ENCODE results near the gene ACVR1B. TPM values are rescaled to one million over a fixed set of nuclear protein-coding genes. Genes with fewer than 3 reads are reported as not detected.

ACVR1B gene
- total and polyA plus RNA-seq, 4 donors: 4.0 to 21.9 (median 12.0) TPM

DNA sequence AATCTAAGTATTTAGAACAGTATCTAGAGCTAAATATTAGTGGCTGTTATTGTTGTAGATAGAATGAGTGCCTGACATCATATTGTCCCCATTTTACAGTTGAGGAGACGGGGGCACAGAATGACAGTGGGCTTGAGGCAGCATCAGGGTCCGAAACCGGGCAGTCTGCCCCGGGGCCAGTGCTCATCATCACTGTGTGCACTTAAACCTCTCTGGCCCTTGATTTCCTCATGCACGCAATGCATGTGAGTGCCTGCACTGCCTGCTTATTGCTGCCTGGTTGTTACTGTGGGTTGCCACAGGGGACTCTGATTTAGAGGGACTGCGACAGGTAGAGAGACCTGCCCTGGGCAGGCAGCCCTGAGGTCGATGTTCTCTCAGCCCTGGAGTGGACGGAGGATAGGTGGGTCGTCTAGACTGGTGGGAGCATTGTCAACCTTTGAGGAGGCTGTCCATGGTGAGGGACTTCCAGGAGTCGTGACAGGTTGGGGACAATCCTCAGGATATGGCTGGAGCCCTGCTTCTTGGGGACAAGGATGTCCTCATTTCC lies 34.4 kb upstream of the ACVR1B start:
- TF ChIP-seq HNF4A (conservative IDR thresholded peaks at IDR 0.05) (no peak), SP1 (IDR thresholded peaks at IDR 0.05) (no peak), HNF4G (IDR thresholded peaks at IDR 0.05) (no peak), EGR1 (IDR thresholded peaks at IDR 0.05; ENCODE audit: low read depth in 2 of 2) (no peak), JUND (IDR thresholded peaks at IDR 0.05) (no peak), RAD21 (IDR thresholded peaks at IDR 0.05) (no peak), TAF1 (conservative IDR thresholded peaks at IDR 0.05) (no peak), FOXA2 (IDR thresholded peaks at IDR 0.05) (no peak), NR2F2 (IDR thresholded peaks at IDR 0.05) (no peak)
- TF ChIP-seq, protein P1, sequence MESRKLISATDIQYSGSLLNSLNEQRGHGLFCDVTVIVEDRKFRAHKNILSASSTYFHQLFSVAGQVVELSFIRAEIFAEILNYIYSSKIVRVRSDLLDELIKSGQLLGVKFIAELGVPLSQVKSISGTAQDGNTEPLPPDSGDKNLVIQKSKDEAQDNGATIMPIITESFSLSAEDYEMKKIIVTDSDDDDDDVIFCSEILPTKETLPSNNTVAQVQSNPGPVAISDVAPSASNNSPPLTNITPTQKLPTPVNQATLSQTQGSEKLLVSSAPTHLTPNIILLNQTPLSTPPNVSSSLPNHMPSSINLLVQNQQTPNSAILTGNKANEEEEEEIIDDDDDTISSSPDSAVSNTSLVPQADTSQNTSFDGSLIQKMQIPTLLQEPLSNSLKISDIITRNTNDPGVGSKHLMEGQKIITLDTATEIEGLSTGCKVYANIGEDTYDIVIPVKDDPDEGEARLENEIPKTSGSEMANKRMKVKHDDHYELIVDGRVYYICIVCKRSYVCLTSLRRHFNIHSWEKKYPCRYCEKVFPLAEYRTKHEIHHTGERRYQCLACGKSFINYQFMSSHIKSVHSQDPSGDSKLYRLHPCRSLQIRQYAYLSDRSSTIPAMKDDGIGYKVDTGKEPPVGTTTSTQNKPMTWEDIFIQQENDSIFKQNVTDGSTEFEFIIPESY (IDR thresholded peaks at IDR 0.05): no peak
- TF ChIP-seq, protein P2, sequence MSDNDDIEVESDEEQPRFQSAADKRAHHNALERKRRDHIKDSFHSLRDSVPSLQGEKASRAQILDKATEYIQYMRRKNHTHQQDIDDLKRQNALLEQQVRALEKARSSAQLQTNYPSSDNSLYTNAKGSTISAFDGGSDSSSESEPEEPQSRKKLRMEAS (IDR thresholded peaks at IDR 0.05): no peak
- TF ChIP-seq, protein P3, sequence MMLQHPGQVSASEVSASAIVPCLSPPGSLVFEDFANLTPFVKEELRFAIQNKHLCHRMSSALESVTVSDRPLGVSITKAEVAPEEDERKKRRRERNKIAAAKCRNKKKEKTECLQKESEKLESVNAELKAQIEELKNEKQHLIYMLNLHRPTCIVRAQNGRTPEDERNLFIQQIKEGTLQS (IDR thresholded peaks at IDR 0.05): no peak
- TF ChIP-seq, protein P4, sequence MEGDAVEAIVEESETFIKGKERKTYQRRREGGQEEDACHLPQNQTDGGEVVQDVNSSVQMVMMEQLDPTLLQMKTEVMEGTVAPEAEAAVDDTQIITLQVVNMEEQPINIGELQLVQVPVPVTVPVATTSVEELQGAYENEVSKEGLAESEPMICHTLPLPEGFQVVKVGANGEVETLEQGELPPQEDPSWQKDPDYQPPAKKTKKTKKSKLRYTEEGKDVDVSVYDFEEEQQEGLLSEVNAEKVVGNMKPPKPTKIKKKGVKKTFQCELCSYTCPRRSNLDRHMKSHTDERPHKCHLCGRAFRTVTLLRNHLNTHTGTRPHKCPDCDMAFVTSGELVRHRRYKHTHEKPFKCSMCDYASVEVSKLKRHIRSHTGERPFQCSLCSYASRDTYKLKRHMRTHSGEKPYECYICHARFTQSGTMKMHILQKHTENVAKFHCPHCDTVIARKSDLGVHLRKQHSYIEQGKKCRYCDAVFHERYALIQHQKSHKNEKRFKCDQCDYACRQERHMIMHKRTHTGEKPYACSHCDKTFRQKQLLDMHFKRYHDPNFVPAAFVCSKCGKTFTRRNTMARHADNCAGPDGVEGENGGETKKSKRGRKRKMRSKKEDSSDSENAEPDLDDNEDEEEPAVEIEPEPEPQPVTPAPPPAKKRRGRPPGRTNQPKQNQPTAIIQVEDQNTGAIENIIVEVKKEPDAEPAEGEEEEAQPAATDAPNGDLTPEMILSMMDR (IDR thresholded peaks at IDR 0.05; ENCODE audit: low read depth, low read length, missing input control): no peak
- H3K4me3 ChIP-seq (ENCODE audit: low read depth in 1 of 3, low read length in 3 of 3): no peak overlapping the region
- 93% methylated on average over 10 of the region's 10 CpGs for WGBS
- H3K27me3 ChIP-seq (ENCODE audit: control insufficient read depth in 4 of 4, insufficient read depth in 4 of 4, low read length in 3 of 4): no peaks in the 10 kb centered on the region
- no peaks in the 10 kb centered on the region for H3K36me3 ChIP-seq (ENCODE audit: control insufficient read depth in 4 of 4, insufficient read depth in 3 of 4, low read depth in 1 of 4, low read length in 3 of 4)
- no peak for DNase-seq (ENCODE audit: low spot score)
- no peaks in the 10 kb centered on the region for H3K9me3 ChIP-seq (ENCODE audit: control insufficient read depth in 4 of 4, low read length in 3 of 4)
- H3K9ac ChIP-seq (ENCODE audit: low read depth in 1 of 2, low read length in 2 of 2): no peak overlapping the region
- peaks cover 9 to 21% (median 15%) of the 10 kb centered on the region in 4 donors for H3K4me1 ChIP-seq (ENCODE audit: control insufficient read depth in 4 of 4, insufficient read depth in 4 of 4, low read length in 3 of 4)
- no peak overlapping the region for H3K27ac ChIP-seq (ENCODE audit: low read depth in 1 of 2, low read length in 2 of 2)

DNA sequence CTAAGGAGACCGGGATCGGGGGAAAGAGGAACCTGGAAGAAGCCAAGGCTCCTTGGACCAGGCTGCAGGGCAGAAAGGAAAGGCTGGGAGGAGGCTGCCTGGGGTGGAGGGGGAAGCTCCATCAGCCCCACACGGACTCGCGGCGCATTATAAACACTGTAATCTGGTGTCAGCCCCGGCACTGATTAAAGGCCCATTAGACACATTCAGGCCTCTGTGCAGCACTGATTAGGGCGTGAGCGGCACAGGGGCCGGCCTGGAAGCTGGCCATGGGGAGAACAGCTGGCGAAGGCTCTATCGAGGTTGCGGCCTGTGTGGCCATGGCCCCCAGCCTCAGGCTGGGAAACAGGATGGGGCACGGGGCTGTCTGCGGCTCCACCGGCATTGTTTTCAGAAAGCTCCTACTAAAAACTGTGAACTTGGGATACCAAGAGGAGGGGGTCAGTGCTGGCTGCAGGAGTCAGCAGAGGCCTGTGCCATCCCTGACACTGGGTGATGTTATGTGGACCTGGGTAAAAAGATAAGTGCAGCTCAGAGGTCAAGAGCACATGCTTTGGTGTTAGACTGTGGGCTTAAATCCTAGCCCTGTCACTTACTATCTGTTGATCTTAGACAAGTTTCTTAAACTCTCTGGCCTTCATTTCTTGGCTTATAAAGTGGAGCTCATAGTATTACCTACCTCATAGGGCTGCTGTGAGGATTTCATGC lies 33.6 kb upstream of the ACVR1B start:
- Histone ChIP-seq H3K4me3 (ENCODE audit: low read depth in 1 of 3, low read length in 3 of 3) (no peak overlapping the region), H3K27ac (ENCODE audit: low read depth in 1 of 2, low read length in 2 of 2) (no peak overlapping the region), H3K9me3 (ENCODE audit: control insufficient read depth in 4 of 4, low read length in 3 of 4) (no peaks in the 10 kb centered on the region), H3K36me3 (ENCODE audit: control insufficient read depth in 4 of 4, insufficient read depth in 3 of 4, low read depth in 1 of 4, low read length in 3 of 4) (no peaks in the 10 kb centered on the region), H3K9ac (ENCODE audit: low read depth in 1 of 2, low read length in 2 of 2) (no peak overlapping the region), H3K4me1 (ENCODE audit: control insufficient read depth in 4 of 4, insufficient read depth in 4 of 4, low read length in 3 of 4) (peaks cover 13 to 28% (median 22%) of the 10 kb centered on the region in 4 donors), H3K27me3 (ENCODE audit: control insufficient read depth in 4 of 4, insufficient read depth in 4 of 4, low read length in 3 of 4) (no peaks in the 10 kb centered on the region)
- 75% methylated on average over 16 of the region's 16 CpGs for WGBS
- DNase-seq (ENCODE audit: low spot score): no peak
- TF ChIP-seq JUND (IDR thresholded peaks at IDR 0.05) (no peak), NR2F2 (IDR thresholded peaks at IDR 0.05) (peak; percentile 24), HNF4A (conservative IDR thresholded peaks at IDR 0.05) (peak; percentile 23 to 37), GABPA (IDR thresholded peaks at IDR 0.05 in 1 of 2, conservative IDR thresholded peaks at IDR 0.05 in 1 of 2) (no peak)

Measured in liver (tissue), 9 donors.